ENCODE results near the gene PKDREJ. TPM values are rescaled to one million over a fixed set of nuclear protein-coding genes. Genes with fewer than 3 reads are reported as not detected.
"Not testable (repeated sequence)": the region's sequence is repeated elsewhere in the genome, so short reads cannot be mapped to it uniquely, and the experiment has no call there.

The PKDREJ gene
- total RNA-seq, 1 donor from 2014 or later, result not detected

DNA sequence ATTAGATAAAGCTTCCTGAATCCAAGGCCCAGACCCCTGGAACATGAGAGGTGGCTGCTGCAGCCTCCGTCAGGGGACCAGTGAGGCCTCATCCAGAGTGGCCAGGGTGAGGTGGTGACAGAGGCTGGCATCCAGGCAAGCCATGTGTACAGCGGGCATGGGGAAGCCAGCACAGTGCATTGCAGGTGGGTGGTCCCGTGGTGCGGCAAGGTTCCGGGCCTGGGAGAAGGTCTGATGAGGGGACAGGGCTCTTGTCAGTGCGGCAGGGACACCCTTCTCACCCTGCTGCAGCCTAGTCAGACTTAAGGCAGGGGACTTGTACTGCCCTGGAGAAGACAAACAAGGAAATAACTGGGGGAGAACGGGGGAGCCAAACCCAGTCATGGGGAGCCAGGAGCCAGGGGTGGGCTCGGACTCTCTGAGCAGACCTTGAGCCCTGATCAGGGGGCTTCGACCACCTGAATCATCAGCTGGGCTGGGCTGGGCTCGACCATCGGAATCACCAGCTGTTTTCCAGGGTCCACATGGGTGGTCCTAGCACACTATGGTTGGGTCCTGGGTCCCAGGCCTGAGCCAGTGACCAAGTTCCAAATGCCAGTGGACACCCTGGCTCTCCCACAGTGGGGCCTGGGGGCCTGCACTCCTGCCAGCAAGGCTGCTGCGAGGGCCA, 9.8 kb upstream of the PKDREJ start:
- intact Hi-C loops (cut with micrococcal nuclease), result no loop called here
- no peak for DNase-seq
- no peak for ATAC-seq

- intact Hi-C loops (cut with micrococcal nuclease), result no loop called here
- DNase-seq, result no peak
- no peak for ATAC-seq
Observed at GRCh38 chr22:46272196-46272595, 9.1 kb upstream of the PKDREJ start.

DNA sequence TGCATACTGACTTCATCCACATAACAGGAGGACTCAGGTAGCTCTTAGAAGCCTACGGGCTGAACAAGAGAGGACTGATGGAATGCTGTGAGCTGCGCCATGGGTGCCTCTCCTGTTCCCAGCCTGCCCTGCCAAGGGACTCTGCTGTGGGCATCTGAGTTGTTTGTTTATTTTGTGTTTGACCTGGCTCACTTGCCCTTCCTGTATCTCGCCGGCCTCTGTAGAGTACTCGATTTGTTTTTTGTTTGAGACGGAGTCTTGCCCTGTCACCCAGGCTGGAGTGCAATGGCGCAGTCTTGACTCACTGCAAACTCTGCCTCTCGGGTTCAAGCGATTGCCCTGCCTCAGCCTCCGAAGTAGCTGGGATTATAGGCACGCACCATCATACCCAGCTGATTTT, 6.4 kb upstream of the PKDREJ start:
- intact Hi-C loops (cut with micrococcal nuclease), result no loop called here
- DNase-seq (no peak), ATAC-seq (no peak)

GRCh38 chr22:46267431-46268279, 4.5 kb upstream of the PKDREJ start, which contains the start of gene TTC38:
Gene TTC38, plus strand, starts transcription at chr22:46268008. Its CDS starts 32 bp downstream, at chr22:46268040.
- intact Hi-C loops (cut with micrococcal nuclease), result no loop called here
- peak; percentile 98 for DNase-seq
- peak; percentile 97 for ATAC-seq

GRCh38 chr22:46265627-46266026, 2.5 kb upstream of the PKDREJ start:
- intact Hi-C loops (cut with micrococcal nuclease); ATAC-seq; DNase-seq: not testable (repeated sequence)

DNA sequence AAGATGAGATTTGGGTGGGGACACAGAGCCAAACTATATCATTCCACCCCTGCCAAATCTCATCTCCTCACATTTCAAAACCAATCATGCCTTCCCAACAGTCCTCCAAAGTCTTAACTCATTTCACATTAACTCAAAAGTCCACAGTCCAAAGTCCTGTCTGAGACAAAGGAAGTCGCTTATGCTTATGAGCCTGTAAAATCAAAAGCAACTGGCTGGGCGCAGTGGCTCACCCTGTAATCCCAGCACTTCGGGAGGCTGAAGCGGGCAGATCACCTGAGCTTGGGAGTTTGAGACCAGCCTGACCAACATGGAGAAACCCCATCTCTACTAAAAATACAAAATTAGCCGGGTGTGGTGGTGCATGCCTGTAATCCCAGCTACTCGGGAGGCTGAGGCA, 1.4 kb upstream of the PKDREJ start:
- intact Hi-C loops (cut with micrococcal nuclease); ATAC-seq; DNase-seq: not testable (repeated sequence)

DNA sequence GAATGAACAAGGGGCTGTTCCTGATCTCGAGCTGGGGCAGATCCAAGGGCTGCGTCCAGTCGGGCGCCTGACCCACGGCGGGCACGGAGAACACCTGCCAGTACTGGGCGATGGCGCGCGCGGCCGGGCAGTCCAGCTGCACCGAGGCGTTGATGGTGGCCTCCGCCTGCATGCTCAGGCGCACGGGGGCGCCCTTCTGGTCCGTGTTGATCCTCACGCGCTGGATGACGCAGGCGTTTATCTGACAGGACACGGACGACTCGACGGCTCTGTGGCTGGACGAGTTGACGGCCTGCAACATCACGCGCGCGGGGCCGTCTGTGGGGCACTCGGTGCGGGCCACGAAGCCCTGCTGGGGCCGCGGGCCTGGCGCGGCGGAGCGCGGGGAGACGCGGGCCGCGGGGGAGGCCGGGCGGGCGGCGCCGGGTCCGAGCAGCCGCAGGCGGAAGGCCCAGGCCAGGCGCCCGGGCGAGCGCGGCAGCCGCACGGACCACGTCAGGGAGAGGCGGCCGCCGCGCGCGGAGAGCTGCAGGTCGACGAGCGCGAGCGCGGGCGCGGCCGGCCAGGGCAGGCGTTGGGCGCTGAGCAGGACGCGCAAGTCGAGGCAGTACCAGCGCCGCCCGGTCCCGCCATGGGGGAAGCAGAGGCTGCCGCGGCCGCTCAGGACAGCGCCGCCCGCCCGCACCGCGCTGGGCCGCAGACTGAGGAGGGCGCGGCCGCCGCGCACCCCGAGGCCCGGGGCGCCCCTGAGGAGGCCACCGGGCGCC, 511 bp downstream of the PKDREJ start:
- ATAC-seq, result peak; percentile 50
- DNase-seq, result peak; percentile 86
- intact Hi-C loops (cut with micrococcal nuclease), result no loop called here

GRCh38 chr22:46260038-46260437, 3.1 kb downstream of the PKDREJ start:
- intact Hi-C loops (cut with micrococcal nuclease), result no loop called here
- ATAC-seq (no peak), DNase-seq (no peak)

GRCh38 chr22:46259374-46259773, 3.8 kb downstream of the PKDREJ start:
- intact Hi-C loops (cut with micrococcal nuclease), result no loop called here
- DNase-seq (no peak), ATAC-seq (no peak)

- DNase-seq, result no peak
- no peak for ATAC-seq
- intact Hi-C loops (cut with micrococcal nuclease), result no loop called here
Observed at GRCh38 chr22:46256358-46256958, 6.7 kb downstream of the PKDREJ start.

- DNase-seq (no peak), ATAC-seq (no peak)
- intact Hi-C loops (cut with micrococcal nuclease), result no loop called here
Observed at GRCh38 chr22:46251816-46252380, 11.2 kb downstream of the PKDREJ start.

DNA sequence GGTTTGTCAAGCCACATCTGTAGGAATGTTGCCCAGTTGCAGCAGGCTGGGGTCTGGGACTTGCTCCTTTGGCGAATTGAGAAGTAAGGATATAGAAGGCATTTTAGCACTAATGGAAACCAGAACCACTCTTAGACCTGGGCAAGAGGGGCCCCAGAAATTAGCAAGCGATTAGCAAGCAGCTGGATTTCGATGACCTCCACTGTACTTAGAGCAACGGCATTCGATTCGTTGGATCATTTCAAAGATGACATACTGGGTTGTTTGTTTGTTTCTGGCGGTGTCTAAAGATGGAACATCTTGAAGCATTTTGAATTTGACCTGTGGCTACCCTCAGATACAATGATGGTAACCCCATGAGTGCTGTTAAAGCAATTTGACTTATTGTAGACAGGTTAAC, 11.9 kb downstream of the PKDREJ start:
- DNase-seq (no peak), ATAC-seq (no peak)
- intact Hi-C loops (cut with micrococcal nuclease), result no loop called here

- intact Hi-C loops (cut with micrococcal nuclease), result no loop called here
- DNase-seq (no peak), ATAC-seq (peak; percentile 7)
Observed at GRCh38 chr22:46250783-46251125, 12.4 kb downstream of the PKDREJ start.

- intact Hi-C loops (cut with micrococcal nuclease), result no loop called here
- ATAC-seq (peak; percentile 95), DNase-seq (peak; percentile 97)
Observed at GRCh38 chr22:46250035-46250782, 12.9 kb downstream of the PKDREJ start, which contains the start of gene CDPF1. Gene CDPF1, minus strand, starts transcription at chr22:46250293. Its CDS starts 2,009 bp downstream, at chr22:46248284.

GRCh38 chr22:46247443-46247975, 15.6 kb downstream of the PKDREJ start:
- DNase-seq (no peak), ATAC-seq (no peak)
- intact Hi-C loops (cut with micrococcal nuclease), result loop anchor here (10.0 kb wide), 1 partner anchor 103 kb away; no protein-coding TSS in a partner anchor

DNA sequence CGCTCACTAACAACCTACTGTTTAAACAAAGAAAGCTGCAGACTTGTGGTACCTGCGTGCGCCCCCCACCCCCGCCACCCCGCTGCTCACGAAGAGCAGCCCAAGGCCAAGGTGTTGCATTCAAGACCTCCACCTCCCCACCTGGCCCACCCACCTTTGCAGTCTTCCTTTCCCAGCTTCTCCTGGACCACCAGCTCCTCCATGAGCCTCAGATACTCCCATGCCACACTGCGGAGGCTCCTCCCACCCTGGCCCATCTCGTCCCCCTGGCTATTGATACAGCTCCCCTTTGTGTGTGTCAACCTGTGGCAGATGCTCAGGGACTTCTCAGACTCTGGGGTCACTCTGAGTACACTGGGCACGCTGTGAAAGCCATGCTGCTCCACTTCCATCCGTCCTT, 17.0 kb downstream of the PKDREJ start:
- no peak for ATAC-seq
- intact Hi-C loops (cut with micrococcal nuclease), result loop anchor here (10.0 kb wide), 1 partner anchor 101 kb away; no protein-coding TSS in a partner anchor
- no peak for DNase-seq

- intact Hi-C loops (cut with micrococcal nuclease), result loop anchor here (10.0 kb wide), 1 partner anchor 101 kb away; no protein-coding TSS in a partner anchor
- DNase-seq, result peak; percentile 85
- peak; percentile 53 for ATAC-seq
Observed at GRCh38 chr22:46245511-46245910, 17.6 kb downstream of the PKDREJ start.

GRCh38 chr22:46244771-46245170, 18.4 kb downstream of the PKDREJ start:
- intact Hi-C loops (cut with micrococcal nuclease), result loop anchor here (10.0 kb wide), 1 partner anchor 100 kb away; no protein-coding TSS in a partner anchor
- DNase-seq (no peak), ATAC-seq (peak; percentile 3)
